COLO668 (cell line): ENCODE measurements around the gene CFAP97.
"Not testable (repeated sequence)": the region's sequence is repeated elsewhere in the genome, so short reads cannot be mapped to it uniquely, and the experiment has no call there.

Experiments
- DNase-seq: peaks from one replicate; lab custom pipeline; 2025; ENCODE audit not compliant: unreplicated experiment; lab: John Stamatoyannopoulos, UW

CFAP97 gene

DNA sequence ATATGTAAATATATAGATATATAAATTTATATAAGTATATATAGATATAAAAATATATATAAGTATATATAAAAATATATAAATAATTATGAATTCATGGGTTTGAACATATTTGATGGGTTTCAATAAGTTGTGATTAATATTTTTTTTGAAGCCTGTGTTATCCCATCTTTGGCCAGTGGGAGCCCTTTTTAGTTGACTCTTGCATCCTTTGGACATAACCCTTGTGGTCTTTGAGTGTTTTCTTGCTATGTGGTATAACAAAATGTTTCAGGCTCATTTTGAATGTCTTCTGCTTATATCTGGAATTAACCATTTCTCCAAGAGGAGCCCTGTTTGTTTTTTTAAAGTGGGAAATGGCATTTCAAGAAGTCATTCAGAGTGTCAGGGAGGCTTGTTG, 20.8 kb upstream of the CFAP97 start:
- no peak for DNase-seq

DNA sequence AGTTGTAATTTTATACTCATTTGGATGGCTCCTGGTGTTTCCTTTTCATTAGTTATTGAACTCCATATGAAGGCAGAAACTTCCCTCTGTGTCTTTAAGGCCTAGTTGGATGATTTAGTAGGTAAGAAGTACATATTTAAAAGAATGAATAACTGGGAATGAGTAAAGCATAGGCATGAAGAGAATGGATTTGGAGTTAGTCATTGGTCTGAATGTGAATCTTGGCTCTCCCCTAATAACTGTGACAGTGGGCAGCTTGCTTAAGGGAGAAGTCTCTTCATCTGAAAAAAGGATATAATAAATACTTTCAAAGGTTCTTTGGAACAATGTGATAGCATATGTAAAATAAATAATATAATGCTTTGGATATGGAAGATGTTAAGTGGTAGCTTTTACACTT, 18.8 kb upstream of the CFAP97 start:
- DNase-seq: no peak

DNA sequence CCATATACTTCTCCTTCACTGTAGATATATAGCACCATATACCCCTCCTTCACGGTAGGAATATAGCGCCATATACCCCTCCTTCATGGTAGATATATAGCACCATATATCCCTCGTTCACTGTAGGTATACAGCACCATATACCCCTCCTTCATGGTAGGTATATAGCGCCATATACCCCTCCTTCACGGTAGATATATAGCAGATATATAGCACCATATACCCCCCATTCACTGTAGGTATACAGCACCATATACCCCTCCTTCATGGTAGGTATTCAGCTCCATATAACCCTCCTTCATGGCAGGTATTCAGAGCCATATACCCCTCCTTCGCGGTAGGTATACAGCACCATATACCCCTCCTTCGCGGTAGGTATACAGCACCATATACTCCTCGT, 18.1 kb upstream of the CFAP97 start:
- no peak for DNase-seq

DNA sequence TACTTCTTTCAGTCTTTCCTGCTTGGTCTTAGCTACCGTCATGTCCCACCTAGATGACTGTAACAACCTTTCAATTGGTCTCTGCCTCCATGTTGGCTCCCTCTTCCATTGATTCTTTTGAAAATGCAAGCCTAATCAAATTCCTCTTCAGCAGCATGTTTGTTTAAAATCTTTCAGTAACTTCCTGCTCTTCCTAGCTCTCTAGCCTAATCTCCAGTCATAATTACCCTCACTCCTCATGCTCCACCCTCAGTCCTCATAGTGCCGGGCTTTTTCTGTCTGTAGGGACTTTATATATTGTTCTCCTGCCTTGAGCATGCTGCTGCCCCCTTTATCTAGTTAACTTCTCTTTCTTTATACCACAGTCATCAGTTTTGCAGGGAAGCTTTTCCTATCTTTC, 17.7 kb upstream of the CFAP97 start:
- DNase-seq: no peak

DNA sequence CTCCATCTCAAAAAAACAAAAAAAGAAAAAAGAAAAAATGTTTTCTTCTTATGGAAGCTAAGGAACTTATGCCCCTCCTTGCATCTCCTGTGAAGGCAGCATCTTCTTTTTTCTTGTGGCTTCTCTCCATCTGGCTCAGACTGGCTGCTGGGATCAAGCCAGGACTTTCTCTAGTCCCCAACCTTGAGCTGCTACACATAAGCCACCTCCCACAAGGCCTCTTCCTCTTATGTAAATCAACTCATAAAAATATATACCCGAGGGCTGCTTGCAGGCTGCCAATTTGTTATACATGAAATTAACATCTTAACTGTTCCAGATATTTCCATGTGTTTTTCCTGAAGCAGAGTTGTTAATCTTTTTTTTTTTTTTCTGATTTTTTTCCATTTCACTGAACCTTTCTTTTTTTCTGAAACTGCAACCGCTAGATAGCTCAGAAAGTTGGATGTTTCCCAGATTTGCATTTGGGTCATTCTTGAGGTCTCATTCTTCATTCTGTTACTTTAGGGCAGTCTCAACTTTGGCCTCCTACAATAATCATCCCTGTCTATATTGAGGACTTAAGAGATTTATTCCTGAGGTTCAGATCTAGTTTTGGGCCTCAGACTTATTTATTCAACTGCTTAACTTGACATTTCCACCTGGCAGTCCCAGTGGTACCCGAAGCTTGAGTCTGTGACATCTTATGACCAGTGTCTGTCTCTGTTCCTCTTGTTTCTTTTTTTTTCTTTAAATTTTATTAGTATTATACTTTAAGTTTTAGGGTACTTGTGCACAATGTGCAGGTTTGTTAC, 15.9 kb upstream of the CFAP97 start:
- no peak for DNase-seq

DNA sequence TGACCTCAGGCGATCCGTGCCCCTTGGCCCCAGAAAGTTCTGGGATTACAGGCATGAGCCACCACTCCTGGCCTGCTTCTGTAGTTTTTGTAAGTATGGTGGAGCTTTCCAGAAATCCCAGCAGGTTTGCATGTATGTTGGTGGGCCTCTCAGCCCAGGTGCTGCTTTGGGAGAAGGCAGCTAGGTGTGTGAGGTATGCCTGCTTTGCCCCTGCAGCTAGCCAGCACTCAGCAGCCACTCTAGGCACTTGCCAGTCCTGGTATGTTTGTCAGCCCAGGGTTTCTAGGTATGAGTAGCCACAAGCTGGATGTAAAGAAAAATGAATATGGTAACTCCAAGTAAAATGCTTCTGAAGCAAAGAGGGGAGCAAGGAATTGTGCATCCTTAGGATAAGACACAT, 14.5 kb upstream of the CFAP97 start:
- DNase-seq: no peak

DNA sequence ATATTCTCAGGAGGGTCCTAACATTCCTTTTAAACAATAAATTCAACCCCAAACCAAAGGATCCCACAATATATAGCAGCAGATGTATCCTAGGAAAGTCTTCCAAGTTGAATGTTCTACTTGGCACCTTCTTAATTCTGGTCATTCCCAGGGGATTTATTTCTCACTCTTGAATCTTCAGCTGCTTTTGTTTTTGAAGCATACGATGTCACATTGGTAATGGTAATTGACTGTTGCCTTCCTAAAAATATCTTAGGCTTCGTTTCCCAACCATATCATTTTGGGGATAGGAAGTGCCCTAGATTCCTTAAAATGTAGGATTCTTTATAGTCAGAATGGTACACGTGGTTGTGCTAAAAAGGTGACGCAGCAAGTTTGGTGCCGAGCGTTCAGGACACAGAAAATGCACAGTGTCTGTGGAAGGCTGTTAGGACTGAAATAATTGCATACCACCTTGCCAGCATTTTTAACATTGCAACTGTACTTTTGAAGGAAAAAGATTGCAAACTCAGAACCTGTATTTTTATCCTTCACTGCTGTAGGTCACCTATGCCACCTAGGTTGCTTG, 13.7 kb upstream of the CFAP97 start:
- DNase-seq: no peak

DNA sequence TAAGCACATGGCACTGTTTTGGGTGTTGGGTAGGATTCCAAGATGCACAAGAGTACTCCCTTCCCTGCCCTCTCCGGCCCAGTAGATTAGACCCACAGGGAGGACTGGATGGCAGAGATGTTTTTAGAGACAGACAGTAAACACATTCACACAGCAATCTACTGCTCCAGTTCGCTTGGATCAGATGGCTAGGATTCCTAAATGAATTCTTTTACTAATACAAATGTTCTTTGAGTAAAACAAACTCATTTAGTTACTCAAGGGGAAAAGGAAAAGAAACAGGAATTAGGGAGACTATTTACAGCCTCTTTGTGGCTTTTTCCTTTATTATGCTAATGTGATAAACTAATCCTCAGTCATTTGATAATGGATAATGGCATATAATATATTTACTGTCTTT, 11.5 kb upstream of the CFAP97 start:
- DNase-seq: no peak

DNA sequence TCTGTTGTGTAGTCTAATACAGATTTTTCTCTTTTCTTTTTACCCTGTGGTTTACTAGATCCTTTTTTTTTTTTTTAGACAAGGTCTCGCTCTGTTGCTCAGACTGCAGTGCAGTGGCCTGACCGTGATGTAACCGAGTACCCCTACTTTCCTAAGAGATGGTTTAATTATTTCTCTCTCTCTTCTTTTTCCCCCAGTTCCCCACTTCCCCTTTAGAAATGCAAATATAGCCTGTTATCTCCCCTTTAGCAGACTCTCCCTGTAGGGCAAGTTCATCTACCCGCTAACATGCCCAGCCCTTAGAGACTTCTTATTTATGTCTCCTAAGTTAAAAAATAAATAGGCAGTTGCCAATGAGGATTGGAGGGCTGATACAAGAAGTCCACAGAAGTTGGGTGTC, 10.1 kb upstream of the CFAP97 start:
- DNase-seq: no peak

DNA sequence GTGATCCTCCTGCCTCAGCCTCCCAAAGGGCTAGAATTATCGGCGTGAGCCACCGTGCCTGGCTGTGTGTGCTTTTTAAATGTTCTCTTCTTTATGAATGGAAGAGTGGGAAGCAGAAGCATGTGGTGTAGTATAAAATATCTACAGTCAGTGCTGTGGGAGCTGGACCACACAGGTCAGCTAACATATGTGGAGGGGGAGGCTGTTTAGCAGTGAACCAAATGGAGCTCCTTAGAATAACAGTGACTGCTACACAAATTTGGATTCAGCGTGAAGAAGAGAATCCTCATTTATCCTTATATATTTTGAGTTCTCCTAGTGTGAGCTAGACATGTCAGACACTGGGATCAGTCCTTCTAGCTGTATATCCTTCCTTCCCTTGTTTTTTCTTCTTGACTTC, 8.8 kb upstream of the CFAP97 start:
- DNase-seq: no peak

DNA sequence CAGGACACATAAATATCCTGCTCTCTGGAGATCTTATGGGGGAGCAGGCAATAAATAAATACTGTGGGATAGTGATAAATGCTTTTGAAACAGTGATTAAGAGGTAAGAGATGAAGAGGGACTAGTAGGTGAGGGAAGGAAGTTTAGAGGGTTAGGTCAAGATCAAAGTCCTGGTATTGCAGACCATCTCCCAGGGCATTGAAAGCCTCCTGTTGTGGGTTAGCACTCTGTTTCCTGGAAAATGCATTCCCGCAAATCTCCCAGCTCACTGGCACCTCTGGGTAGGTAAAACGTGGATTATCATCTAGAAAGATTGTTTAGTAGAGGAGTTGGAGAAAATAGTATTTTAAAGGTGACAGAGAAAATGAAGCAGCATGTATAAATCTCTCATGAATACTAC, 7.8 kb upstream of the CFAP97 start:
- no peak for DNase-seq

DNA sequence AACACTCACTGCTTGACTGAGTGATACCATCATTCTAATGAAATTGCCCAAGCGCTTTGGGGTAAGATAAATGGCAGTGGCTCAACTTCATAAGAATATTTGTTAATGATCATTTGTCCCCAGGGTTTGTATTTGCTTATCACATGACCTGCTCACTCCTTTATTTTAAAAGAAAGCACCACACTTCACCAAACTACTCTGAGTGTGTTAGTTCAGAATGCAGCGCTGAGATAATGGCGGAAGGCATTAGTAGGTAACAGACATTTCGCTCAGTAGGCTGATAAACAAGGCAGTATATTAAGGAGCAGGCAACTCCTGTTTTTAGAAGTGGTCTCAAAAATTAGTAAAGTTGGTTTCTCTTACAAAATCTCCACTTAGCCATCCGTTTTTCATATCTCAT, 7.2 kb upstream of the CFAP97 start:
- DNase-seq: no peak

DNA sequence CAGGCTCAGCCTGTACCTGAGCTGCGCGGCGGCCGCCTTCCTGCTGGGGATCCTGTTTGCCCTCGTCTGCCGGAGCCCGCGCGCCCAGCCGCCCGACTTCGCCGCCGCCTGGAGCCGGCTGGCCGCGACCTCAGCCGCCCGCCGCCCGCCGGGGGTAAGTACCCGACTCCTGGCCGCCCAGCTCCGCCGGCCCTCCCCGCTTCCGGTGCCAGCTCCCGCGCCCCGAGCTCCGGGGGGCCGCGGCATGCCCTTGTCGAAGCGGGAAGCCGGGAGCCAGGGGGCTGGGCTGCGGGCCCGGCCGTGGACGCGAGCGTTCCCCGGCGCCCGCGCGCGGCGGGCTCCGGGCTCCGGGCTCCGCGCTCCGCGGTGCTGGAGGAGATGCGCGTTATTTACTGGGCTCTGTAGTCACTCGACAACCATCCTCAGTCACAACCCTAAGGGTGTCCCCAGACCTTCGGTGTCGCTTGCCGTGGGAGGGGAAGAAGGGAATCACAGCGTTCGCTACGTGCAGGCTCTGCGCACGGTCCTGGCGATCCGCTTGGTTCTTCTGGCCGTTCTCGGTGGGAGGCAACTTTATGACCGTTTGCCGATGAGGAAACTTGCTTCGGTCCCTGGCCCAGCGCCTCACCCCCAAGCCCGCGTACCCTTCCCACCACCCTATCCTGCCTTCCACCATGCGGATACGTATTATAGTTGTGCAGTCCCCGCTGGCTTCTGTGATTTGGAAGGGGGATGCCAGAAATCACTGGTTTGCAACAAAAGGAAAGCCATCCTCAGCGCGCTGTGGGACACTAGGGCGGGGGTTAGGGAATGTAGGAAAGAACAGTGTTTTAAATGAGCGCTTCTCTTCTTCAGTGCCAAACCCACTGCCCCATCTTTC, 6.5 kb upstream of the CFAP97 start:
- peak; percentile 73 for DNase-seq

DNA sequence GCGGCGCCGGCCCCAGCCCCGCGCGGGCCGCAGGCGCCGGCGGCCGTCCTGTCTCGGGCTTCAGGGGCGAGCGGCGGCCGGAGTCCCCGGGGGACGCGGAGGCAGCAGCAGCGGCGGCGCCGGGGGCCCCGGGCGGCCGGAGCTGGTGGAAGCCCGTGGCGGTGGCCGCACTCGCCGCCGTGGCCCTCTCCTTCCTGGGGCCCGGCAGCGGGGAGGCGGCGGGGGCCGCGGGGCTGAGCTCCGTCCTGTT, 6.0 kb upstream of the CFAP97 start:
- peak; percentile 54 for DNase-seq

DNA sequence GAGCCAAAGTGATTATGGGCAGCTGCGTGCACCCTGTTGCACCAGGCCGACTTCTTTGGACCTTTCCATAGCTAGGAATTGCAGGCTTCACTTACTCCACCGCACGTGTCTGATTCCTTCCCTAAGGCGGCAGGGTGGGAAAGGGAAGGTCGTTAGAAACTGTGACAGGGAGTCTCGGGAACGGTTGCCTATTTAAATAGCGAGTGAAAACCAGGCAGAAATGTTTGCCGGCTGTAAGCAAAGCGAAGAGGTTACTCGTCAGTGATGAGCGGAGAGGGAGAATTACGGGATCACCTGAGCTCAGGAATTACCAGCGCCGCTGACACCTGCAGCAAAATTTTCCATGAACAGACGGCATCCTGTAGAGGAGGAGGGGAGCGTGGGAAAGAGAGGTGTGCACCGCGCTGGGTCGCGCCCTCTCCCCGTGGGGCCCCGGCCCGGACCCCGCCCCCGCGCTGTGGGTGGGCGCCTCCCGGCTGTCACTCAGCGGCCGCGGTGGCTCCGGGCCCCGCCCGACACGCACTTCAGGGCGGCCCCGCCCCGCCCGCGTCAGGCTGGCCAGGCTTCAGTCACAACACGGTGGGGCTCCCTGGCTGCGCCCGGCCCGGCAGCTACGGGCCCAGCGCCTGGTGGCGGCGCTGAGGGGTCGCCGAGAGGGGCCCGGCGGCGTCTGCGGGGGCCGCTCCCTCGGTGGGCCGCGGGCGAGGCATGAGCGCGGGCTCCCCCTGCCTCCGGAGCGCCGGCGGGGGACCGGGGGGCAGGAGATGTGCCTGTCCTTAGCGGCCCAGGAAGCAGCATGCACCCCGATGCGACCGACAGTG, 5.4 kb upstream of the CFAP97 start, which contains the start of gene SNX25:
SNX25 (plus strand) TSS at position 568 of the 821 bp plus-strand sequence; CDS start at position 797, 229 bp downstream.
- peak; percentile 94 for DNase-seq

DNA sequence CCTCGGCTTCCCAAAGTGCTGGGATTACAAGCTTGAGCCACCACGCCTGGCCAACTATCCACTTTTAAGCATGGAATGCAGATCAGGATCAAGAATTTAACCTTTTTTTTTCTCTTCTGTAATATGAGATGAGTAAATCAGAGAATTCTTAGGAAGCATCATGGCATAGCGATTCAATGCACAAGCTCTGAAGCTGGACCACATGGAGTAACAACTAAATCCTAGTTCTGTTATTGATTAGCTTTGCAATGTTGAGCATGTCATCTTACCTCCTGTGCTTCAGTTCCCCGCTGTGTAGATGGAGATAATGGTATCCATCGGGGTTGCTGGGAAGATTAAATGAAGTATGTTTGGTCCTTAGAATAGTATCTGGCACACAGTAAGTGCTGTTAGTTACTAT, 3.7 kb upstream of the CFAP97 start:
- DNase-seq: no peak

DNA sequence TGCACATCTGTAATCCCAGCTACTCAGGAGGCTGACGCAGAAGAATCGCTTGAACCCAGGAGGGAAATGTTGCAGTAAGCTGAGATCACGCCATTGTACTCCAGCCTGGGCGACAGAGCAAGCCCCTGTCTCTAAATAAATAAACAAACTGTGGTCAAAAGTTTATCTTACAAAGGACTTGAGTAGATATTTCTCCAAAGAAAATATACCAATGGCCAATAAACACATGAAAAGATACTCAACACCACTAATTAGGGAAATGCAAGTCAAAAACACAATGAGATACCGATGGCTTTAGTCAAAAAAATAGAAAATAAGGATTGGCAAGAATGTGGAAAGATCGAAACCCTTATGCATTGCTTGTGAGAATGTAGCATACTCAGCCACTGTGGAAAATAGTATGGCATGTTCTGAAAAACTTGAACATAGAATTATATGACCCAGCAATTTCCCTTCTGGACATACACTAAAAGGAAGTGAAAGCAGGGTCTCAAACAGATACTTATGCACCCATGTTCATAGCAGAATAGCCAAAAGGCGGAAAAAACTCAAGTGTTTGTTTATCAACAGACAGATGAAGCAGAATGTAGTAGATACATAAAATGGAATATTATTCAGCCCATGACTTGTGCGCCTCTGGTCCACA, 2.0 kb upstream of the CFAP97 start:
- DNase-seq: no peak

DNA sequence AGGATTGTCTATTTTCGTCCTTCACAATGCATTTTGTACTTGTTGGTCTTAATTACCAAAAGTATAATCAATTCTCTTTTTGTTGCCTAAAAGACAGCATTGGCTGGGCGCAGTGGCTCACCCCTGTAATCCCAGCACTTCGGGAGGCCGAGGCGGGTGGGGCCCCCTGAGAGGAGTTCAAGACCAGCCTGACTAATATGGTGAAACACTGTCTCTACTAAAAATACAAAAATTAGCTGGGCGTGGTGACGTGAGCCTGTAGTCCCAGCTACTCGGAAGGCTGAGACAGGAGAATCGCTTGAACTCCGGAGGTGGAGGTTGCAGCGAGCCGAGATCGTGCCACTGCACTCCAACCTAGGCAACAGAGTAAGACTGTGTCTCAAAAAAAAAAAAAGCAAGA, 1.3 kb upstream of the CFAP97 start:
- DNase-seq: not testable (repeated sequence)

DNA sequence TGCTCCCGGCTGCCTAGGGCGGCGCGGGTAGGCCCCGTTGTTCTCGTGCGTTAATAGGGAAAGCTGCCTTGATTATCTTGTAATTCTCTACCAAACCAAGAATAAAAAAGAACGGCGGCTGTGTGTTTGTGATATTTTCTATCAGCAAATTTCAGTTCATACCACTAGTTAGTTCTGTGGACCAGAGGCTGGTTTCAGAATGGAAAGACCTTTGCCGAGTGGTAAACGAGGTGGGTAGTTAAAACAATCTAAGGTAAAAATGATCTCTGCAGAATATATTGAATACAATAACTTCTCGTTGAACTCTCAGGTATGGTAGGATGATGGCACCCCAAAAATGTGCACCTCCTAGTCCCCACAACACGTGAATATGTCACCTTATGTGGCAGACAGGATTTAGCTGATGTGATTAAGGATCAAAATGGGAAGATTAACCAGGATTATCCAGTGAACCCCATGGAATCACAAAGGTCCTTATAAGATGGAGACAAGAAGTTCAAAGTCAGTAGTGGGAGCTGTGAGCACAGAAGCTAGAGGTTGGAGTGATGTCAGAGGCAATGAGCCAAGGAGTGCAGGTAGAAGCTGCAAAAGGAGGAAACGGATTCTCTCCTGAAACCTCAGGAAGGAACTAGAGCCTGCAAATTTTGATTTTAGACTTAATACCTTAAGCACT, 574 bp upstream of the CFAP97 start:
- no peak for DNase-seq

DNA sequence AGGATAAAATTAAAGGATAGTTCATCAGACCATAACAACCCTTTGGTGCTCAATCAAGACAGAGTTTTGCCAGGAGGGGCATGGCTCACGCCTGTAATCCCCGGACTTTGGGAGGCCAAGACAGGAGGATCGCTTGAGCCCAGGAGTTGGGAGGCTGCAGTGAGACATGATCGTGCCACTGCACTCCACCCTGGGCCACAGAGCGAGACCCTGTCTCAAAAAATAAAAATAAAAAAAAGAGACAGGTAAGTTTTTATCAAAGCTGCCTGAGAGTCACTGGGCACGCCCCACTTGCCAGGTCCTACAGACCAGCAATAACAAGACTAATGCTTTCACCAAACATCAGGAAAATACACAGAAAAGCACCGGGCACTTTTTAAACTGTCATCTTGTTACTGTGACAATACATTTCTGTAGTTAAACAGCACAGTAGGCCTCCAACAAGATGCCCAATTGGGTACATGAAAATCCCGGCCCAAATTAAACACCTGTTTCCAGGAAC, 765 bp downstream of the CFAP97 start:
- no peak for DNase-seq
